NT2/D1 (cell line): ENCODE measurements around the gene PALLD.

ENCODE experiments used
- YY1 ChIP-seq: IDR thresholded peaks from 2 replicates; pipeline ENCODE4 v1.6.1; 2011; ENCODE audit not compliant: insufficient read length, insufficient read depth
- ZNF274 ChIP-seq: IDR thresholded peaks from 2 replicates; pipeline ENCODE4 v1.6.1; 2011; ENCODE audit warnings: mild to moderate bottlenecking, low read depth, low read length

DNA sequence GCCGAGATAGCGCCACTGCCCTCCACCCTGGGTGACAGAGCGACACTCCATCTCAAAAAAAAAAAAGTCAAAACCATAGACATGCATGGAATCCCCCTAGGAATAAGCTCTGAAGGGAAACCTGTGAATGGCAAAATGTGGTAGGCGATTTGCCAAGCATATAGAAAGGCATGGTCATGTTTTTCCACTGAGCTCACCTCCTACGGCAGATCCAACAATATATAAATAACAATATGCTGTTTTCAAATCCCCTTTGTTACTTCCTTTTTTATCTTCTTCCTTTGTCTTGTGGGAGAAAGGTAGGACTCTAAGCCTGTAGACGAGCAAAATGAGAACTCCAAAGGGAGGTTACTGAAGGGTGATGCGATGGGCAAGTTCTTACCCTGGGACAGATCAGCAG lies 219.0 kb downstream of the PALLD start:
- TF ChIP-seq ZNF274 (no peak), YY1 (no peak)
